ENCODE data around the gene C1orf74. TPM values are rescaled to one million over a fixed set of nuclear protein-coding genes. Genes with fewer than 3 reads are reported as not detected.

The C1orf74 gene
- polyA plus RNA-seq, 2 of the 4 experiments (the other 2 are of a cell fraction) = 2.4 to 3.3 TPM

DNA sequence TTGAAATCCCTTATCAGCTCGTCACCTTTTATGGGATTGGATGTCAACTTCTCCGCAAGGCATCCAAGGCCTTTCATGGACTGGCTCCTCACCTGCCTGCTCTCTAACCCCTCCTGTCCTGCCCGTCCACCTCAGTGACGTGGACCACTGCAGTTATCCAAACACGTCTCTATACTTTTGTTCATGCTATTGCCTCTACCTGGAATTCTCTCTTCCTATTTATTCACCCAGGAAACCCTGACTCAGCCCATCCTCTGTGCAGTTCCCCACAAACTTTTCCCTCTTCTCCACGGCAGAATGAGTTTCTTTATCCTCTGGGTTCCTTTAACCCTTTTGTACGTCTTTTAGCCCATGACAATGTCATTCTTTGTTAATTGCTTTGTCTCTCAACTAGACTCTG lies 38.3 kb upstream of the C1orf74 start:
- FAIRE-seq = no peak
- POLR2A ChIA-PET = interaction anchor here (1.2 kb wide), 1 partner anchor 14 kb away, joined by 3 read pairs; no protein-coding TSS in a partner anchor

DNA sequence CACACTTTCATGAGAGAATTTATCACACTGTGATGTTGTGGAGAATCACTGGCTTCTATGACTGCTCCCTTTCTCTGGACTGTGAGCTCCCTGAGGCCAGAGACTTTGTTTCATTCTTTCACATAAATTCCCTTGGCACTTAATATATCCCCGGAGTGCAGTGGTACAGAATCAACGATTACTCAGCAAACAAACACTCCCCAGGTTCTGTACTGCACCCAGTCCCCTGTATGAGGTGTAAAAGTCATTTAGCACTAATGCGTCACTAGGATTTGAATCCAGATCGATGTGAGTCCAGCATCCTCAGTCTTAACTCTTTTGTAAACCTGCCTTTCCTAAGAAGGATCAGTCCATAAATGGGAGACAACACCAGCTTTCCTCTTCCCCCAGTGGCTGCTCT lies 36.6 kb upstream of the C1orf74 start:
- CTCF ChIA-PET = interaction anchor here (0.6 to 8.2 kb wide), 9 partner anchors 13 to 1470 kb away, joined by 3 to 114 read pairs (median 4); partner anchors contain the start of gene C1orf74
- DNase-seq (ENCODE audit: low read depth in 1 of 2, low spot score in 1 of 2) (no peak), FAIRE-seq (no peak), ATAC-seq (no peak)
- H3K4me2 ChIP-seq = no peak overlapping the region
- no peak overlapping the region for H3K4me3 ChIP-seq
- H3K4me1 ChIP-seq = peaks cover 6% of the 10 kb centered on the region
- no peak overlapping the region for H3K27ac ChIP-seq
- no peaks in the 10 kb centered on the region for H3K9me3 ChIP-seq
- no peak for TF ChIP-seq RCOR1 (IDR thresholded peaks at IDR 0.05; ENCODE audit: low read depth, low read length)
- no peak for TF ChIP-seq MAX (IDR thresholded peaks at IDR 0.05)
- no peak for TF ChIP-seq RNF2 (IDR thresholded peaks at IDR 0.05; ENCODE audit: borderline replicate concordance, low read depth)
- TF ChIP-seq, protein P1, sequence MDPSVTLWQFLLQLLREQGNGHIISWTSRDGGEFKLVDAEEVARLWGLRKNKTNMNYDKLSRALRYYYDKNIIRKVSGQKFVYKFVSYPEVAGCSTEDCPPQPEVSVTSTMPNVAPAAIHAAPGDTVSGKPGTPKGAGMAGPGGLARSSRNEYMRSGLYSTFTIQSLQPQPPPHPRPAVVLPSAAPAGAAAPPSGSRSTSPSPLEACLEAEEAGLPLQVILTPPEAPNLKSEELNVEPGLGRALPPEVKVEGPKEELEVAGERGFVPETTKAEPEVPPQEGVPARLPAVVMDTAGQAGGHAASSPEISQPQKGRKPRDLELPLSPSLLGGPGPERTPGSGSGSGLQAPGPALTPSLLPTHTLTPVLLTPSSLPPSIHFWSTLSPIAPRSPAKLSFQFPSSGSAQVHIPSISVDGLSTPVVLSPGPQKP (IDR thresholded peaks at IDR 0.05; ENCODE audit: low read depth, low read length) = no peak
- TF ChIP-seq HOXB5 (CRISPR knock-in tag; IDR thresholded peaks at IDR 0.05) = no peak
- TF ChIP-seq KDM1A (IDR thresholded peaks at IDR 0.05; ENCODE audit: low read depth) = no peak
- TF ChIP-seq ESRRA (IDR thresholded peaks at IDR 0.05; ENCODE audit: borderline replicate concordance, low read length) = no peak
- TF ChIP-seq EP300 (IDR thresholded peaks at IDR 0.05) = no peak
- TF ChIP-seq HMGXB4 (CRISPR knock-in tag; IDR thresholded peaks at IDR 0.05; ENCODE audit: borderline replicate concordance) = no peak
- TF ChIP-seq CTCF (IDR thresholded peaks at IDR 0.05) = no peak
- TF ChIP-seq, protein P2, sequence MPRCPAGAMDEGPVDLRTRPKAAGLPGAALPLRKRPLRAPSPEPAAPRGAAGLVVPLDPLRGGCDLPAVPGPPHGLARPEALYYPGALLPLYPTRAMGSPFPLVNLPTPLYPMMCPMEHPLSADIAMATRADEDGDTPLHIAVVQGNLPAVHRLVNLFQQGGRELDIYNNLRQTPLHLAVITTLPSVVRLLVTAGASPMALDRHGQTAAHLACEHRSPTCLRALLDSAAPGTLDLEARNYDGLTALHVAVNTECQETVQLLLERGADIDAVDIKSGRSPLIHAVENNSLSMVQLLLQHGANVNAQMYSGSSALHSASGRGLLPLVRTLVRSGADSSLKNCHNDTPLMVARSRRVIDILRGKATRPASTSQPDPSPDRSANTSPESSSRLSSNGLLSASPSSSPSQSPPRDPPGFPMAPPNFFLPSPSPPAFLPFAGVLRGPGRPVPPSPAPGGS (IDR thresholded peaks at IDR 0.05) = no peak
- no peak for TF ChIP-seq CEBPB (IDR thresholded peaks at IDR 0.05)
- POLR2A ChIA-PET = no interaction called here
- 35% methylated on average over 4 of the region's 4 CpGs for WGBS (ENCODE audit: missing lambda C conversion rate)

More for the DNA sequence above, 38.3 kb upstream of the C1orf74 start:
- WGBS (ENCODE audit: missing lambda C conversion rate) = 64% methylated on average over 7 of the region's 7 CpGs
- H3K4me2 ChIP-seq = peak overlapping the region; percentile 53
- H3K4me3 ChIP-seq = no peak overlapping the region
- H3K9me3 ChIP-seq = no peaks in the 10 kb centered on the region
- H3K27ac ChIP-seq = no peak overlapping the region
- CTCF ChIA-PET = interaction anchor here (0.6 to 8.2 kb wide), 29 partner anchors 10 to 409 kb away, joined by 3 to 114 read pairs (median 5); partner anchors contain the start of genes C1orf74 and IRF6
- no peak for DNase-seq (ENCODE audit: low read depth in 1 of 2, low spot score in 1 of 2)
- TF ChIP-seq MYC (IDR thresholded peaks at IDR 0.05; ENCODE audit: borderline replicate concordance, low read length) (no peak), CHD2 (IDR thresholded peaks at IDR 0.05; ENCODE audit: low read length, partially characterized antibody) (no peak)
- ATAC-seq = no peak
- H3K4me1 ChIP-seq = peaks cover 18% of the 10 kb centered on the region

DNA sequence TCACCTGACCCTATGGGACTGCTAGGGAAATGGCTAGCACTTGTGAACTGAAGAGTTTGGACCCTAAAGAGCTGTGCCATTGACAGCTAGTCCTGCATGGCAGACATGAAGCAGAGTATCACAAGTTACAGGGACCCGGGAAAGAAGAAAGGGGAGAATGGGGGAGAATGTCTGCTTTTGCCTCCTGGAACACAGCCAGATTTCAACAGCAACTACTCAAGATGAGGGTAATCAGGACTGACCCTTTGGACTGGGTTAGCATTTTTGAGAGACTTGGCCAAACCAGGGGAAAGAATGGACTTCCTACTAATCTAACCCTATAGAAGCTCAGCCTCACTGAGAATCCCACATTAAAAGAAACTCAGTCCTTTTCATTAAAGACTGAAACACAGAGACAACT lies 34.7 kb upstream of the C1orf74 start:
- Histone ChIP-seq H3K27ac (no peak overlapping the region), H3K4me3 (no peak overlapping the region), H3K4me1 (no peaks in the 10 kb centered on the region), H3K9me3 (no peaks in the 10 kb centered on the region), H3K4me2 (no peak overlapping the region)
- POLR2A ChIA-PET = no interaction called here
- ATAC-seq = no peak
- FAIRE-seq = no peak
- 33% methylated on average over 1 of the region's 1 CpG for WGBS (ENCODE audit: missing lambda C conversion rate)
- CTCF ChIA-PET = interaction anchor here (1.2 kb wide), 1 partner anchor 21 kb away, joined by 3 read pairs; no protein-coding TSS in a partner anchor
- TF ChIP-seq CEBPB (IDR thresholded peaks at IDR 0.05) (no peak), ZFP36 (IDR thresholded peaks at IDR 0.05; ENCODE audit: borderline replicate concordance, partially characterized antibody) (no peak), CHD2 (IDR thresholded peaks at IDR 0.05; ENCODE audit: low read length, partially characterized antibody) (no peak), HDAC2 (IDR thresholded peaks at IDR 0.05) (no peak), ZNF302 (CRISPR knock-in tag; IDR thresholded peaks at IDR 0.05) (no peak), ZSCAN20 (CRISPR knock-in tag; IDR thresholded peaks at IDR 0.05) (no peak), BHLHE40 (IDR thresholded peaks at IDR 0.05; ENCODE audit: low read depth, low read length) (no peak), TP53 (CRISPR knock-in tag; IDR thresholded peaks at IDR 0.05) (no peak), HOXB13 (CRISPR knock-in tag; IDR thresholded peaks at IDR 0.05; ENCODE audit: low read depth) (no peak), SMC3 (IDR thresholded peaks at IDR 0.05) (no peak), JUN (IDR thresholded peaks at IDR 0.05) (no peak), EP300 (IDR thresholded peaks at IDR 0.05) (no peak), CTCF (IDR thresholded peaks at IDR 0.05) (no peak)
- TF ChIP-seq, protein P3, sequence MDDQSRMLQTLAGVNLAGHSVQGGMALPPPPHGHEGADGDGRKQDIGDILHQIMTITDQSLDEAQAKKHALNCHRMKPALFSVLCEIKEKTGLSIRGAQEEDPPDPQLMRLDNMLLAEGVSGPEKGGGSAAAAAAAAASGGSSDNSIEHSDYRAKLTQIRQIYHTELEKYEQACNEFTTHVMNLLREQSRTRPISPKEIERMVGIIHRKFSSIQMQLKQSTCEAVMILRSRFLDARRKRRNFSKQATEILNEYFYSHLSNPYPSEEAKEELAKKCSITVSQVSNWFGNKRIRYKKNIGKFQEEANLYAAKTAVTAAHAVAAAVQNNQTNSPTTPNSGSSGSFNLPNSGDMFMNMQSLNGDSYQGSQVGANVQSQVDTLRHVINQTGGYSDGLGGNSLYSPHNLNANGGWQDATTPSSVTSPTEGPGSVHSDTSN (IDR thresholded peaks at IDR 0.05) = no peak
- no peak for DNase-seq (ENCODE audit: low read depth in 1 of 2, low spot score in 1 of 2)
